Endothelial cell of umbilical vein (primary cell): ENCODE data around the gene MRGPRE. TPM values are rescaled to one million over a fixed set of nuclear protein-coding genes. Genes with fewer than 3 reads are reported as not detected.

ENCODE experiments used
- BruUV-seq: library from RNA; stranded (reverse); fragments of 400-500 nt; replicated peaks from 2 replicates; lab custom pipeline; 2021; lab: Mats Ljungman, UMichigan
- CTCF ChIA-PET: fragments of 300-600, 350-600 bp; sonication (Branson Sonifier 250); formaldehyde crosslinking; loops from one replicate; lab custom pipeline; 2021; ENCODE audit warnings: antibody characterized with exemption, inconsistent platforms; lab: Charles Lee
- POLR2A ChIA-PET: fragments of 300-600, 350-600 bp; sonication (Branson Sonifier 250); formaldehyde crosslinking; loops from one replicate; lab custom pipeline; 2021; ENCODE audit warnings: antibody characterized with exemption, inconsistent platforms; lab: Charles Lee
- DNase-seq: peaks from one replicate; pipeline ENCODE4 v3.0.0-alpha.2; 2011; ENCODE audit warnings: low read depth, low spot score
- FAIRE-seq: peaks from 2 replicates; lab custom pipeline; 2011; peaks lifted over from hg19 to GRCh38; lab: Jason Lieb, UNC
- H2AFZ ChIP-seq: 2 replicates; pipeline ENCODE4 v1.6.0; 2012; ENCODE audit warnings: low read depth, low read length, control low read depth, inconsistent platforms
- H3K27ac ChIP-seq: 2 replicates; pipeline ENCODE4 v1.5.1; 2011; ENCODE audit warnings: low read depth, mild to moderate bottlenecking, control low read depth, low read length, moderate library complexity; ENCODE audit not compliant: insufficient read depth
- H3K27me3 ChIP-seq, 2 experiments: 2 replicates each; pipeline versions ENCODE4 v1.6.0 to v1.6.1; 2011; ENCODE audit warnings: low read length in 2 of 2, mixed read lengths in 1 of 2; ENCODE audit not compliant: control insufficient read depth in 2 of 2, insufficient read depth in 2 of 2
- H3K36me3 ChIP-seq, 2 experiments: 2 replicates in 1 of 2; 3 replicates in 1 of 2; pipeline ENCODE4 v1.5.1; 2011; ENCODE audit warnings: low read length in 2 of 2, mild to moderate bottlenecking in 1 of 2, moderate library complexity in 1 of 2; ENCODE audit not compliant: control insufficient read depth in 2 of 2, insufficient read depth in 2 of 2; ENCODE audit errors: extremely low read depth in 1 of 2
- H3K4me1 ChIP-seq: 3 replicates; pipeline ENCODE4 v1.5.1; 2011; ENCODE audit warnings: mild to moderate bottlenecking, low read length; ENCODE audit not compliant: control insufficient read depth, insufficient read depth; ENCODE audit errors: extremely low read depth
- H3K4me2 ChIP-seq: 2 replicates; pipeline ENCODE4 v1.6.1; 2011; ENCODE audit warnings: low read length, control low read depth, mixed read lengths; ENCODE audit not compliant: insufficient read depth
- H3K4me3 ChIP-seq, 3 experiments: fragments of 200-600 bp in 1 of 3; sonication (generic), shearing (Covaris generic) in 1 of 3; replicated peaks in 1 of 3; 2 replicates each; pipeline ENCODE4 v1.5.1; 2011 to 2016; ENCODE audit warnings: control low read depth in 3 of 3, low read length in 3 of 3, mild to moderate bottlenecking in 2 of 3, inconsistent platforms in 1 of 3, low read depth in 1 of 3, moderate library complexity in 1 of 3; ENCODE audit not compliant: insufficient read depth in 1 of 3
- H3K79me2 ChIP-seq: 2 replicates; pipeline ENCODE4 v1.6.0; 2012; ENCODE audit warnings: low read length, inconsistent platforms; ENCODE audit not compliant: control insufficient read depth, insufficient read depth
- H3K9ac ChIP-seq: replicated peaks from 2 replicates; pipeline ENCODE3; 2011; ENCODE audit warnings: low read length, control low read depth; ENCODE audit not compliant: insufficient read depth; ENCODE audit errors: extremely low read depth
- H3K9me1 ChIP-seq: replicated peaks from 3 replicates; pipeline ENCODE4 v1.6.0; 2011; ENCODE audit warnings: mild to moderate bottlenecking, low read length; ENCODE audit not compliant: control insufficient read depth, insufficient read depth; ENCODE audit errors: extremely low read depth
- H3K9me3 ChIP-seq: replicated peaks from 2 replicates; pipeline ENCODE4 v1.5.1; 2012; ENCODE audit warnings: low read length, inconsistent platforms; ENCODE audit not compliant: control insufficient read depth, insufficient read depth
- H4K20me1 ChIP-seq: replicated peaks from 2 replicates; pipeline ENCODE3; 2011; ENCODE audit warnings: mild to moderate bottlenecking, low read length; ENCODE audit not compliant: control insufficient read depth, insufficient read depth; ENCODE audit errors: extremely low read depth
- CTCF ChIP-seq, 2 donors: IDR thresholded peaks; 1 replicate in 1 of 2; 2 replicates in 1 of 2; pipeline ENCODE4 v1.5.1; 2011; ENCODE audit warnings: low read length in 2 of 2, mild to moderate bottlenecking in 2 of 2, moderate library complexity in 2 of 2, control low read depth in 1 of 2, inconsistent platforms in 1 of 2, low read depth in 1 of 2; ENCODE audit not compliant: insufficient read depth in 1 of 2; ENCODE audit errors: extremely low read depth in 1 of 2
- EZH2 ChIP-seq: IDR thresholded peaks from 2 replicates; pipeline ENCODE4 v1.6.1; 2012; ENCODE audit warnings: borderline replicate concordance, low read depth, mild to moderate bottlenecking, moderate library complexity, low read length, inconsistent platforms; ENCODE audit not compliant: severe bottlenecking
- FOS ChIP-seq: IDR thresholded peaks from 2 replicates; pipeline ENCODE4 v1.6.1; 2011; ENCODE audit warnings: mild to moderate bottlenecking, low read length, moderate library complexity, borderline replicate concordance; ENCODE audit not compliant: insufficient read depth
- GATA2 ChIP-seq: IDR thresholded peaks from 2 replicates; pipeline ENCODE4 v1.7.0; 2011; ENCODE audit warnings: low read depth, mild to moderate bottlenecking, moderate library complexity, mixed read lengths, low read length; ENCODE audit not compliant: insufficient read length, insufficient read depth
- JUN ChIP-seq: IDR thresholded peaks from 2 replicates; pipeline ENCODE4 v1.6.1; 2011; ENCODE audit warnings: borderline replicate concordance, low read depth; ENCODE audit not compliant: insufficient read length, insufficient read depth
- MYC ChIP-seq: IDR thresholded peaks from one replicate; pipeline ENCODE4 v1.6.1; 2011; ENCODE audit warnings: mild to moderate bottlenecking, low read depth, low read length
- POLR2A ChIP-seq: IDR thresholded peaks from 2 replicates; pipeline ENCODE4 v1.6.1; 2012; ENCODE audit warnings: low read depth, mild to moderate bottlenecking, control low read depth, low read length
- POLR2AphosphoS5 ChIP-seq: IDR thresholded peaks from 2 replicates; pipeline ENCODE4 v1.6.1; 2012; ENCODE audit warnings: low read depth, mild to moderate bottlenecking, control low read depth, low read length, moderate library complexity; ENCODE audit not compliant: insufficient read depth
- dilution Hi-C: fragments of 300-500 bp; cut with MboI; formaldehyde crosslinking; loops from one replicate; pipeline ENCODE4 v1.15.0; 2019; ENCODE audit warnings: low sequenced_read_pairs; ENCODE audit not compliant: extremely low pct_ligation_motif_present
- intact Hi-C: fragments of 100-400 bp; cut with micrococcal nuclease; formaldehyde crosslinking; loops from one replicate; pipeline ENCODE4 v1.10.0; 2022
- polyA plus RNA-seq, 4 experiments: library from polyadenylated mRNA; depleted of rRNA in 3 of 4; stranded (reverse) in 3 of 4; unstranded in 1 of 4; fragments of >200 nt; gene quantifications; 2 replicates each; pipeline versions ENCODE4 v1.2.1 to v1.2.3, GENCODE V29; 2011 to 2012; ENCODE audit warnings: missing spikeins in 1 of 4
- total RNA-seq: library from RNA; stranded (reverse); gene quantifications from 2 replicates; pipeline ENCODE4 v1.2.3, GENCODE V29; 2021
- TF ChIP-seq, protein P1 (sequence below): IDR thresholded peaks from 2 replicates; pipeline ENCODE4 v1.6.1; 2011; ENCODE audit not compliant: insufficient read depth, insufficient read length

The MRGPRE gene
- total and polyA plus RNA-seq, 2 donors (not counting 3 experiments of a cell fraction or from before 2014, with no cell fraction given) = not detected

GRCh38 chr11:3189196-3189843 lies 42.9 kb downstream of the MRGPRE start:
- Histone ChIP-seq H3K9me3 (no peaks in the 10 kb centered on the region), H3K4me3 (no peak overlapping the region), H3K4me2 (no peak overlapping the region), H3K9ac (no peak overlapping the region), H3K4me1 (no peaks in the 10 kb centered on the region), H2AFZ (no peak overlapping the region), H3K36me3 (no peaks in the 10 kb centered on the region), H4K20me1 (no peaks in the 10 kb centered on the region), H3K9me1 (no peaks in the 10 kb centered on the region), H3K79me2 (no peaks in the 10 kb centered on the region), H3K27ac (no peak overlapping the region), H3K27me3 (peaks cover 0 to 4% of the 10 kb centered on the region in 2 experiments)
- FAIRE-seq = no peak
- dilution Hi-C loops (no loop called here), intact Hi-C loops (no loop called here)
- TF ChIP-seq CTCF (IDR thresholded peaks at IDR 0.05; ENCODE audit: extremely low read depth in 1 of 2, insufficient read depth in 1 of 2, low read depth in 1 of 2, low read length in 2 of 2) (no peak), POLR2A (no peak)
- BruUV-seq = no TSS peak
- POLR2A ChIA-PET = no interaction called here
- CTCF ChIA-PET = no interaction called here
- DNase-seq = no peak

- Histone ChIP-seq H3K9me1 (no peaks in the 10 kb centered on the region), H3K4me3 (no peak overlapping the region), H2AFZ (no peak overlapping the region), H3K4me2 (no peak overlapping the region), H3K79me2 (no peaks in the 10 kb centered on the region), H3K27me3 (peaks cover 0 to 4% of the 10 kb centered on the region in 2 experiments), H4K20me1 (no peaks in the 10 kb centered on the region), H3K27ac (no peak overlapping the region), H3K9me3 (no peaks in the 10 kb centered on the region), H3K4me1 (no peaks in the 10 kb centered on the region), H3K9ac (no peak overlapping the region), H3K36me3 (no peaks in the 10 kb centered on the region)
- dilution Hi-C loops (no loop called here), intact Hi-C loops (no loop called here)
- BruUV-seq = no TSS peak
- CTCF ChIA-PET = no interaction called here
- no peak for FAIRE-seq
- no peak for DNase-seq
- POLR2A ChIA-PET = no interaction called here
- TF ChIP-seq EZH2 = no peak
- no peak for TF ChIP-seq CTCF (IDR thresholded peaks at IDR 0.05; ENCODE audit: extremely low read depth in 1 of 2, insufficient read depth in 1 of 2, low read depth in 1 of 2, low read length in 2 of 2)
- TF ChIP-seq POLR2AphosphoS5 = no peak
- TF ChIP-seq, protein P1, sequence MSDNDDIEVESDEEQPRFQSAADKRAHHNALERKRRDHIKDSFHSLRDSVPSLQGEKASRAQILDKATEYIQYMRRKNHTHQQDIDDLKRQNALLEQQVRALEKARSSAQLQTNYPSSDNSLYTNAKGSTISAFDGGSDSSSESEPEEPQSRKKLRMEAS = no peak
- no peak for TF ChIP-seq JUN
- TF ChIP-seq MYC = no peak
- no peak for TF ChIP-seq FOS
- TF ChIP-seq GATA2 = no peak
- no peak for TF ChIP-seq POLR2A
Observed at GRCh38 chr11:3188496-3189195, 43.6 kb downstream of the MRGPRE start.
